ENCODE data around the gene GTF3C5.

DNA sequence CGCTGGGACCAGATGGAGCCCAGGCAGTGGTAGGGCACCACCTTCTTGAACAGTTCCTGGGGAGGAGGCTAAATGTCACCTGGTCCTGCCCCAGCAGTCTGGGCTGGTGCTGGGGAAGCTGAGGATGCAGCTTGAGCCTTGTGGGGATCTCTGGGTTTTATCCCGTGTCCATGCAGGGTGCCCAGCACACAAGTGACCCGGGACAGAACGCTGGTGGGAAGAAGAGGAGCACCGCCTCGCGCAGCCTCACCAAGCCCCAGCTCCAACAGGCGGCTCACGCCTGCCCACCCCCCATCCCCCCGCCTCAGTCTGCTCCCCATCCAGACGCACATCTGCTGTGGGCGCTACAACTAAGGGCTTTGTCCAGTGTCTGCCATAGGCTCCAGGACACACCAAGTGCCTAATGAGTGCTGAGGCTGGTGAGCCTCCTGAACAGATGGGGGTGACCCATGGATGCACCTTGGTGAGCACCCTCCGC is 76.5 kb downstream of the GTF3C5 start:
- TF ChIP-seq, protein P1, sequence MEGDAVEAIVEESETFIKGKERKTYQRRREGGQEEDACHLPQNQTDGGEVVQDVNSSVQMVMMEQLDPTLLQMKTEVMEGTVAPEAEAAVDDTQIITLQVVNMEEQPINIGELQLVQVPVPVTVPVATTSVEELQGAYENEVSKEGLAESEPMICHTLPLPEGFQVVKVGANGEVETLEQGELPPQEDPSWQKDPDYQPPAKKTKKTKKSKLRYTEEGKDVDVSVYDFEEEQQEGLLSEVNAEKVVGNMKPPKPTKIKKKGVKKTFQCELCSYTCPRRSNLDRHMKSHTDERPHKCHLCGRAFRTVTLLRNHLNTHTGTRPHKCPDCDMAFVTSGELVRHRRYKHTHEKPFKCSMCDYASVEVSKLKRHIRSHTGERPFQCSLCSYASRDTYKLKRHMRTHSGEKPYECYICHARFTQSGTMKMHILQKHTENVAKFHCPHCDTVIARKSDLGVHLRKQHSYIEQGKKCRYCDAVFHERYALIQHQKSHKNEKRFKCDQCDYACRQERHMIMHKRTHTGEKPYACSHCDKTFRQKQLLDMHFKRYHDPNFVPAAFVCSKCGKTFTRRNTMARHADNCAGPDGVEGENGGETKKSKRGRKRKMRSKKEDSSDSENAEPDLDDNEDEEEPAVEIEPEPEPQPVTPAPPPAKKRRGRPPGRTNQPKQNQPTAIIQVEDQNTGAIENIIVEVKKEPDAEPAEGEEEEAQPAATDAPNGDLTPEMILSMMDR (conservative IDR thresholded peaks at IDR 0.05; ENCODE audit: low read length), result no peak
- TF ChIP-seq EZH2phosphoT487 (IDR thresholded peaks at IDR 0.05; ENCODE audit: borderline replicate concordance, low read depth, low read length), result no peak

Measured in OCI-LY7 (cell line).